IMR-90 (cell line): Measurements from ENCODE around the gene ITIH6. TPM values are rescaled to one million over a fixed set of nuclear protein-coding genes. Genes with fewer than 3 reads are reported as not detected.
A peak's percentile ranks its signal among the peaks of the same experiment; 100 is the strongest.

Experiments
- ATAC-seq: fragments of 200-7000 bp; cut with Tn5 transposase; 2 replicates; pipeline ENCODE4 v1.9.1; 2020; ENCODE audit warnings: low read depth, mild to moderate bottlenecking, moderate library complexity
- BruUV-seq: library from RNA; stranded (reverse); fragments of 400-500 nt; replicated peaks from 2 replicates; lab custom pipeline; 2021; lab: Mats Ljungman, UMichigan
- CTCF ChIA-PET: fragments of 300-600 bp; formaldehyde crosslinking; extraction: SDS; loops from one replicate; lab custom pipeline; 2021; ENCODE audit warnings: antibody characterized with exemption; lab: Yijun Ruan, JAX
- POLR2A ChIA-PET: fragments of 300-600 bp; sonication (Branson Sonifier 250); formaldehyde crosslinking; loops from one replicate; lab custom pipeline; 2022; ENCODE audit warnings: antibody characterized with exemption; ENCODE audit not compliant: unreplicated experiment; lab: Charles Lee
- DNase-seq: peaks from one replicate; pipeline ENCODE4 v3.0.0; 2013
- H2AFZ ChIP-seq: replicated peaks from 2 replicates; pipeline ENCODE3; 2013; ENCODE audit warnings: low read length, mild to moderate bottlenecking; ENCODE audit not compliant: poor library complexity
- H2AK5ac ChIP-seq: 2 replicates; pipeline ENCODE4 v1.6.1; 2013; ENCODE audit warnings: low read depth, low read length, inconsistent platforms
- H2AK9ac ChIP-seq: replicated peaks from 2 replicates; pipeline ENCODE3; 2013; ENCODE audit warnings: mild to moderate bottlenecking, low read depth, low read length, moderate library complexity; ENCODE audit not compliant: poor library complexity
- H2BK120ac ChIP-seq: 2 replicates; pipeline ENCODE4 v1.6.1; 2013; ENCODE audit warnings: low read depth, low read length, inconsistent platforms
- H2BK15ac ChIP-seq: 3 replicates; pipeline ENCODE4 v1.6.1; 2013; ENCODE audit warnings: low read depth, low read length, inconsistent platforms
- H2BK20ac ChIP-seq: 2 replicates; pipeline ENCODE4 v1.6.1; 2013; ENCODE audit warnings: low read depth, mild to moderate bottlenecking, inconsistent platforms, low read length, moderate library complexity
- H2BK5ac ChIP-seq: 2 replicates; pipeline ENCODE4 v1.6.1; 2013; ENCODE audit warnings: mild to moderate bottlenecking, low read depth, low read length, inconsistent platforms; ENCODE audit not compliant: poor library complexity, severe bottlenecking
- H3K14ac ChIP-seq: replicated peaks from 2 replicates; pipeline ENCODE4 v1.6.1; 2013; ENCODE audit warnings: low read depth, low read length, inconsistent platforms
- H3K18ac ChIP-seq: 2 replicates; pipeline ENCODE4 v1.6.1; 2013; ENCODE audit warnings: low read depth, low read length, control low read depth
- H3K23ac ChIP-seq: 2 replicates; pipeline ENCODE4 v1.6.1; 2013; ENCODE audit warnings: low read depth, low read length, inconsistent platforms
- H3K27ac ChIP-seq: 2 replicates; pipeline ENCODE4 v1.5.1; 2013; ENCODE audit warnings: mild to moderate bottlenecking, control low read depth, low read length; ENCODE audit not compliant: insufficient read depth
- H3K27me3 ChIP-seq: 2 replicates; pipeline ENCODE4 v1.6.1; 2013; ENCODE audit warnings: low read length; ENCODE audit not compliant: control insufficient read depth, insufficient read depth
- H3K36me3 ChIP-seq: 2 replicates; pipeline ENCODE4 v1.6.1; 2013; ENCODE audit warnings: low read length, mixed read lengths; ENCODE audit not compliant: control insufficient read depth, insufficient read depth
- H3K4ac ChIP-seq: 2 replicates; pipeline ENCODE4 v1.6.1; 2013; ENCODE audit warnings: low read depth, low read length, inconsistent platforms
- H3K4me1 ChIP-seq: 2 replicates; pipeline ENCODE4 v1.6.1; 2013; ENCODE audit warnings: low read length, mixed read lengths; ENCODE audit not compliant: control insufficient read depth, insufficient read depth
- H3K4me2 ChIP-seq: 2 replicates; pipeline ENCODE4 v1.6.1; 2013; ENCODE audit warnings: low read depth, mild to moderate bottlenecking, control low read depth, low read length, moderate library complexity
- H3K4me3 ChIP-seq: 2 replicates; pipeline ENCODE4 v1.5.1; 2013; ENCODE audit warnings: low read depth, mild to moderate bottlenecking, control low read depth, low read length, moderate library complexity; ENCODE audit not compliant: insufficient read depth
- H3K56ac ChIP-seq: 2 replicates; pipeline ENCODE4 v1.6.1; 2013; ENCODE audit warnings: low read length, inconsistent platforms; ENCODE audit not compliant: insufficient read depth; ENCODE audit errors: extremely low read depth
- H3K79me1 ChIP-seq, 2 experiments: 2 replicates each; pipeline ENCODE4 v1.6.1; 2013; ENCODE audit warnings: low read length in 2 of 2, inconsistent platforms in 1 of 2, low read depth in 1 of 2
- H3K9ac ChIP-seq: 2 replicates; pipeline ENCODE4 v1.6.1; 2013; ENCODE audit warnings: low read depth, low read length, control low read depth
- H3K9me1 ChIP-seq: 2 replicates; pipeline ENCODE4 v1.6.1; 2013; ENCODE audit warnings: low read length, inconsistent platforms; ENCODE audit not compliant: insufficient read depth
- H3K9me3 ChIP-seq: 2 replicates; pipeline ENCODE4 v1.6.1; 2013; ENCODE audit warnings: low read length; ENCODE audit not compliant: control insufficient read depth, insufficient read depth
- H4K20me1 ChIP-seq: 2 replicates; pipeline ENCODE4 v1.6.1; 2013; ENCODE audit warnings: low read length, inconsistent platforms; ENCODE audit not compliant: insufficient read depth
- H4K5ac ChIP-seq: 2 replicates; pipeline ENCODE4 v1.6.1; 2013; ENCODE audit warnings: mild to moderate bottlenecking, low read depth, low read length, control low read depth
- H4K8ac ChIP-seq, 2 experiments: 2 replicates each; pipeline ENCODE4 v1.6.1; 2013; ENCODE audit warnings: low read depth in 2 of 2, low read length in 2 of 2, control low read depth in 1 of 2, inconsistent platforms in 1 of 2
- H4K91ac ChIP-seq: 2 replicates; pipeline ENCODE4 v1.6.1; 2013; ENCODE audit warnings: low read depth, low read length, inconsistent platforms; ENCODE audit not compliant: insufficient read depth
- CHD1 ChIP-seq: IDR thresholded peaks from 2 replicates; pipeline ENCODE4 v1.6.1; 2012; ENCODE audit warnings: low read depth, low read length, improper control_type of control experiment
- FOS ChIP-seq: fragments of 150-350 bp; IDR thresholded peaks from 2 replicates; pipeline ENCODE4 v1.6.1; 2016; ENCODE audit warnings: low read depth, low read length
- MAZ ChIP-seq: IDR thresholded peaks from 2 replicates; pipeline ENCODE4 v1.6.1; 2012; ENCODE audit warnings: low read depth, mild to moderate bottlenecking, low read length, improper control_type of control experiment, moderate library complexity, borderline replicate concordance
- MXI1 ChIP-seq: IDR thresholded peaks from 2 replicates; pipeline ENCODE4 v1.6.1; 2012; ENCODE audit warnings: low read depth, mild to moderate bottlenecking, low read length, moderate library complexity, borderline replicate concordance
- NFE2L2 ChIP-seq: fragments of 150-350 bp; IDR thresholded peaks from 2 replicates; pipeline ENCODE4 v1.6.1; 2016; ENCODE audit warnings: low read depth, mild to moderate bottlenecking, low read length
- POLR2A ChIP-seq: IDR thresholded peaks from 2 replicates; pipeline ENCODE4 v1.6.1; 2012; ENCODE audit warnings: mild to moderate bottlenecking, low read depth, low read length
- RAD21 ChIP-seq: IDR thresholded peaks from 2 replicates; pipeline ENCODE4 v1.6.1; 2012; ENCODE audit warnings: low read length, improper control_type of control experiment
- WGBS, 2 experiments: methylation state at CpG; one replicate each; pipeline versions ENCODE4 v1.1.5 to v1.1.7; 2013; ENCODE audit warnings: missing lambda C conversion rate in 2 of 2; ENCODE audit not compliant: insufficient read length in 1 of 2; ENCODE audit errors: extremely low coverage in 2 of 2; 5-methylcytosine and 5-hydroxymethylcytosine counted together
- dilution Hi-C: fragments of 300-500 bp; cut with HindIII; formaldehyde crosslinking; loops from one replicate; pipeline ENCODE4 v1.14.3; 2018; ENCODE audit warnings: low sequenced_read_pairs; ENCODE audit not compliant: unreplicated experiment
- in situ Hi-C: fragments of 300-500 bp; cut with MboI; formaldehyde crosslinking; loops from 3 replicates; pipeline ENCODE4 v1.14.3; 2019; ENCODE audit warnings: low sequenced_read_pairs, inconsistent platforms, mixed read lengths
- intact Hi-C: fragments of 100-400 bp; cut with micrococcal nuclease; formaldehyde crosslinking; loops from 2 replicates; pipeline ENCODE4 v1.10.0; 2022
- polyA plus RNA-seq, 3 experiments: library from polyadenylated mRNA; depleted of rRNA; stranded (reverse); fragments of >200 nt; gene quantifications; 2 replicates each; pipeline ENCODE4 v1.2.3, GENCODE V29; 2012; ENCODE audit warnings: low replicate concordance in 1 of 3
- total RNA-seq: library from RNA; depleted of rRNA; stranded (reverse); fragments of >200 nt; gene quantifications from 2 replicates; pipeline ENCODE4 v1.2.3, GENCODE V29; 2012

Gene ITIH6
- total and polyA plus RNA-seq, 2 of the 4 experiments (the other 2 are of a cell fraction), result not detected

DNA sequence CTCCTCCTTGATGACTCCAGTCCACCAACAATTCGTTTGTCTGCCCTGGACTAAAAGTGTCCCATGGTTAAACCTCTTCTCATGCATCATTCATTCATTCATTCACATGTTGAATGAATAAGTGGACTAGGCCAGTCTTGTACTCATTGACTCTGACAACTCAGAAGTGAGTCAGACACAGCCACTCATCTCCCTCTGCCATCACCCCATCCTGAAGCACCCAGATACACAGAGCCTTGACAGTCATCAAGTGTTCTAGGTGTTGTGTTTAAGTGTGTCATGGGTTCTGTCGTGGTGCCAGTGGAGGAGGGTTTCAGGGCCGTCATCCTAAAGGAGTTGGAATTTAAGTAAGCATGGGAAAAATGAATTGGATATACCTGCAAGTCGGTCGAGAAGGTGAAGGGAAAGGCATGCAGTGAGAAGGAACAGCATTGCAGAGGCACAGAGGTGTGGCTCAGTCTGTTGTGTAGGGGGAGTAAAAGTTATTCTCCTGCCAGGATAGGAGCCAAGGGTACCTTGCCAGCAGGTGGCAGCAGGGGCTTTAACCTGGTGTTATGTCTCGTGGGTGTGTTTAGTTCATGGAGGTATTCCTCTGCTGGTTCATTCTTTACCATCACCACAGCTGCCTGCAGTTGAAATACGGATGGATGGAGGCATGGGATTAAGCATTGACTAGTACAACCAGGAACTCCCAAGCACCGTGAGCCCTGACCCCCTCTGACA is 27.8 kb upstream of the ITIH6 start:
- no peak overlapping the region for H3K27ac ChIP-seq
- H3K4me2 ChIP-seq, result no peak overlapping the region
- H3K9me1 ChIP-seq, result no peaks in the 10 kb centered on the region; the same call in 1 of the 2 replicates
- no peaks in the 10 kb centered on the region; the same call in 1 of the 2 replicates for H3K9me3 ChIP-seq
- in situ Hi-C loops, result no loop called here
- ATAC-seq (no peak), DNase-seq (peak; percentile 7)
- H3K9ac ChIP-seq, result no peak overlapping the region
- ChIA-PET CTCF (no interaction called here), POLR2A (no interaction called here)
- H2AK9ac ChIP-seq, result no peak overlapping the region
- no peak overlapping the region for H3K23ac ChIP-seq
- no peak overlapping the region for H3K4me3 ChIP-seq
- dilution Hi-C loops, result no loop called here
- BruUV-seq, result no TSS peak
- no peaks in the 10 kb centered on the region for H4K20me1 ChIP-seq
- H3K27me3 ChIP-seq, result no peaks in the 10 kb centered on the region
- 72% methylated on average over 3 of the region's 8 CpGs; no CpG with 5 or more reads in 1 of the 2 experiments for WGBS, 2 experiments
- no peak overlapping the region for H4K5ac ChIP-seq
- no peak overlapping the region for H2BK15ac ChIP-seq
- no peak overlapping the region for H4K8ac ChIP-seq
- H3K18ac ChIP-seq, result no peak overlapping the region
- no peaks in the 10 kb centered on the region for H3K4me1 ChIP-seq
- H2AK5ac ChIP-seq, result no peak overlapping the region
- no peak for TF ChIP-seq MXI1
- no peak for TF ChIP-seq POLR2A
- TF ChIP-seq CHD1, result no peak
- no peak for TF ChIP-seq NFE2L2
- no peak for TF ChIP-seq RAD21
- TF ChIP-seq FOS, result no peak
- TF ChIP-seq MAZ, result no peak
- H3K56ac ChIP-seq, result no peak overlapping the region
- no peak overlapping the region for H2AFZ ChIP-seq
- no peak overlapping the region for H3K14ac ChIP-seq
- H3K79me1 ChIP-seq, result no peaks in the 10 kb centered on the region
- H3K4ac ChIP-seq, result no peak overlapping the region
- intact Hi-C loops, result no loop called here
- no peak overlapping the region for H2BK20ac ChIP-seq
- H2BK120ac ChIP-seq, result no peak overlapping the region
- H2BK5ac ChIP-seq, result no peak overlapping the region
- no peak overlapping the region for H4K91ac ChIP-seq
- H3K36me3 ChIP-seq, result no peaks in the 10 kb centered on the region
